ENCODE results near the gene KDM1A.

DNA sequence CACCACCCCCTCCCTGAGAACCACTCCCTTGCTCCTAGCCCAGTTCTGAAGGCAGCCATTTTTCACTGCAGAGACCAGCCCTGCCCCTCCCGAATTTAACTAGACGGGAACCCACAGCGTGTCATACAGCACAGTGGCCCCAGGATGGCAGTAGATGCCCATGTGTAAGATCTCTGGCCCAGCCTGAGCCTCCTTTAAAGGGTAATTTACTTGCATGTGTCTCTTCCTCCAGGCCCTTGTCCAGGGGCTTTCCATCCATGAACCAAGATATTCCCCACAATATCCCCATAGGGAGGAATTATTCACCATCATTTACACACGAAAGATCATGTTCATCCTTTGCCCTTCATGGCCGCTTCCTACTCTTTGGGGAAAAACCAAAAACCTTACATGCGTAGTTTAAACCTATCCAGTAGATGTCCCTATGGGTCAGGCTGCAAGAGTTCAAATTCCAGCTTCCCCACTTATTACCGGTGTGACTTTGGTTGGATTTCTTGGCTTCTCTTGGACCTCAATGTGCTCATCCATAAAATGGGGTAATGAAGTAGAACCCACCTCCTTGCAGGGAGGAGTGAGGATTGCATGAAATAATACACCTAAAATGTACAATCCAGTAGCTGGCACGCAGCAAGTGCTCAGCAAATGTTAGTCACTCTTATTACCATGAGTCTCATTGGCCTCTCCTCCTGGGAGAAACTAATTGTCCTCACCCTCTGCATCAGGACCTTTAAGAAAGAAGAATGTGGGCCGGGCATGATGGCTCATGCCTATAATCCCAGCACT lies 42.6 kb upstream of the KDM1A start:
- TF ChIP-seq RAD21 (IDR thresholded peaks at IDR 0.05) (peak; percentile 90 to 94), YY1 (IDR thresholded peaks at IDR 0.05) (peak; percentile 58), TAF1 (conservative IDR thresholded peaks at IDR 0.05) (no peak), EGR1 (IDR thresholded peaks at IDR 0.05; ENCODE audit: low read depth in 2 of 2) (no peak), GABPA (IDR thresholded peaks at IDR 0.05 in 1 of 2, conservative IDR thresholded peaks at IDR 0.05 in 1 of 2) (no peak), JUND (IDR thresholded peaks at IDR 0.05) (no peak)
- TF ChIP-seq, protein P1, sequence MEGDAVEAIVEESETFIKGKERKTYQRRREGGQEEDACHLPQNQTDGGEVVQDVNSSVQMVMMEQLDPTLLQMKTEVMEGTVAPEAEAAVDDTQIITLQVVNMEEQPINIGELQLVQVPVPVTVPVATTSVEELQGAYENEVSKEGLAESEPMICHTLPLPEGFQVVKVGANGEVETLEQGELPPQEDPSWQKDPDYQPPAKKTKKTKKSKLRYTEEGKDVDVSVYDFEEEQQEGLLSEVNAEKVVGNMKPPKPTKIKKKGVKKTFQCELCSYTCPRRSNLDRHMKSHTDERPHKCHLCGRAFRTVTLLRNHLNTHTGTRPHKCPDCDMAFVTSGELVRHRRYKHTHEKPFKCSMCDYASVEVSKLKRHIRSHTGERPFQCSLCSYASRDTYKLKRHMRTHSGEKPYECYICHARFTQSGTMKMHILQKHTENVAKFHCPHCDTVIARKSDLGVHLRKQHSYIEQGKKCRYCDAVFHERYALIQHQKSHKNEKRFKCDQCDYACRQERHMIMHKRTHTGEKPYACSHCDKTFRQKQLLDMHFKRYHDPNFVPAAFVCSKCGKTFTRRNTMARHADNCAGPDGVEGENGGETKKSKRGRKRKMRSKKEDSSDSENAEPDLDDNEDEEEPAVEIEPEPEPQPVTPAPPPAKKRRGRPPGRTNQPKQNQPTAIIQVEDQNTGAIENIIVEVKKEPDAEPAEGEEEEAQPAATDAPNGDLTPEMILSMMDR (IDR thresholded peaks at IDR 0.05; ENCODE audit: low read depth, low read length, missing input control) = peak; percentile 84
- TF ChIP-seq, protein P2, sequence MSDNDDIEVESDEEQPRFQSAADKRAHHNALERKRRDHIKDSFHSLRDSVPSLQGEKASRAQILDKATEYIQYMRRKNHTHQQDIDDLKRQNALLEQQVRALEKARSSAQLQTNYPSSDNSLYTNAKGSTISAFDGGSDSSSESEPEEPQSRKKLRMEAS (IDR thresholded peaks at IDR 0.05) = no peak
- TF ChIP-seq, protein P3, sequence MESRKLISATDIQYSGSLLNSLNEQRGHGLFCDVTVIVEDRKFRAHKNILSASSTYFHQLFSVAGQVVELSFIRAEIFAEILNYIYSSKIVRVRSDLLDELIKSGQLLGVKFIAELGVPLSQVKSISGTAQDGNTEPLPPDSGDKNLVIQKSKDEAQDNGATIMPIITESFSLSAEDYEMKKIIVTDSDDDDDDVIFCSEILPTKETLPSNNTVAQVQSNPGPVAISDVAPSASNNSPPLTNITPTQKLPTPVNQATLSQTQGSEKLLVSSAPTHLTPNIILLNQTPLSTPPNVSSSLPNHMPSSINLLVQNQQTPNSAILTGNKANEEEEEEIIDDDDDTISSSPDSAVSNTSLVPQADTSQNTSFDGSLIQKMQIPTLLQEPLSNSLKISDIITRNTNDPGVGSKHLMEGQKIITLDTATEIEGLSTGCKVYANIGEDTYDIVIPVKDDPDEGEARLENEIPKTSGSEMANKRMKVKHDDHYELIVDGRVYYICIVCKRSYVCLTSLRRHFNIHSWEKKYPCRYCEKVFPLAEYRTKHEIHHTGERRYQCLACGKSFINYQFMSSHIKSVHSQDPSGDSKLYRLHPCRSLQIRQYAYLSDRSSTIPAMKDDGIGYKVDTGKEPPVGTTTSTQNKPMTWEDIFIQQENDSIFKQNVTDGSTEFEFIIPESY (IDR thresholded peaks at IDR 0.05) = no peak
- TF ChIP-seq, protein P4, sequence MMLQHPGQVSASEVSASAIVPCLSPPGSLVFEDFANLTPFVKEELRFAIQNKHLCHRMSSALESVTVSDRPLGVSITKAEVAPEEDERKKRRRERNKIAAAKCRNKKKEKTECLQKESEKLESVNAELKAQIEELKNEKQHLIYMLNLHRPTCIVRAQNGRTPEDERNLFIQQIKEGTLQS (IDR thresholded peaks at IDR 0.05) = no peak
